CD4-positive, alpha-beta memory T cell (primary cell): ENCODE results near the gene ZNF3. TPM values are rescaled to one million over a fixed set of nuclear protein-coding genes. Genes with fewer than 3 reads are reported as not detected.
A peak's percentile ranks its signal among the peaks of the same experiment; 100 is the strongest.

Experiments used
- CTCF ChIA-PET: fragments of 350-600 bp; sonication (Branson Sonifier 250); formaldehyde crosslinking; loops from one replicate; lab custom pipeline; 2021; ENCODE audit warnings: inconsistent platforms; ENCODE audit not compliant: partially characterized antibody; lab: Charles Lee
- POLR2A ChIA-PET: fragments of 350-600 bp; sonication (Branson Sonifier 250); formaldehyde crosslinking; loops from one replicate; lab custom pipeline; 2021; ENCODE audit not compliant: partially characterized antibody; lab: Charles Lee
- DNase-seq, 5 donors: peaks; one replicate each; pipeline versions ENCODE4 v3.0.0 to v3.0.0-alpha.2; 2020 to 2022; ENCODE audit warnings: mixed read lengths in 1 of 5
- H3K27ac ChIP-seq: one replicate; pipeline ENCODE4 v1.7.0; 2013; ENCODE audit warnings: low read depth, low read length
- H3K27me3 ChIP-seq: 2 replicates; pipeline ENCODE4 v1.7.0; 2013; ENCODE audit warnings: mild to moderate bottlenecking, low read length, moderate library complexity; ENCODE audit not compliant: insufficient read depth
- H3K36me3 ChIP-seq: 2 replicates; pipeline ENCODE4 v1.7.0; 2013; ENCODE audit warnings: mild to moderate bottlenecking, low read length, moderate library complexity; ENCODE audit not compliant: insufficient read depth
- H3K4me1 ChIP-seq: 2 replicates; pipeline ENCODE4 v1.7.0; 2013; ENCODE audit warnings: mild to moderate bottlenecking, low read length, moderate library complexity; ENCODE audit not compliant: insufficient read depth
- H3K4me3 ChIP-seq, 2 donors: one replicate each; pipeline ENCODE4 v1.7.0; 2013; ENCODE audit warnings: low read length in 2 of 2, mild to moderate bottlenecking in 1 of 2
- H3K9me3 ChIP-seq, 2 donors: one replicate each; pipeline ENCODE4 v1.7.0; 2013; ENCODE audit warnings: low read length in 2 of 2, control low read depth in 1 of 2; ENCODE audit not compliant: control insufficient read depth in 1 of 2
- H3K27ac Mint-ChIP-seq, 7 donors: one replicate each; pipeline ENCODE4 v1.8.0; 2020 to 2021; ENCODE audit warnings: mixed read lengths in 7 of 7, mild to moderate bottlenecking in 6 of 7, inconsistent platforms in 3 of 7, moderate library complexity in 3 of 7
- H3K27me3 Mint-ChIP-seq, 2 donors: one replicate each; pipeline ENCODE4 v1.8.0; 2020 to 2021; ENCODE audit warnings: mixed read lengths in 2 of 2
- H3K36me3 Mint-ChIP-seq, 2 donors: one replicate each; pipeline ENCODE4 v1.8.0; 2020 to 2021; ENCODE audit warnings: mixed read lengths in 2 of 2, inconsistent platforms in 1 of 2, mild to moderate bottlenecking in 1 of 2
- H3K4me1 Mint-ChIP-seq, 4 donors: one replicate each; pipeline ENCODE4 v1.8.0; 2020 to 2021; ENCODE audit warnings: mixed read lengths in 4 of 4, mild to moderate bottlenecking in 1 of 4
- H3K4me3 Mint-ChIP-seq, 8 donors: one replicate each; pipeline ENCODE4 v1.8.0; 2020 to 2021; ENCODE audit warnings: mixed read lengths in 8 of 8, mild to moderate bottlenecking in 7 of 8, moderate library complexity in 6 of 8, inconsistent platforms in 3 of 8
- H3K9me3 Mint-ChIP-seq, 8 donors: one replicate each; pipeline ENCODE4 v1.8.0; 2020 to 2021; ENCODE audit warnings: mixed read lengths in 8 of 8, mild to moderate bottlenecking in 5 of 8, inconsistent platforms in 3 of 8, moderate library complexity in 1 of 8
- intact Hi-C: fragments of 100-400 bp; cut with micrococcal nuclease; formaldehyde crosslinking; loops from one replicate; pipeline ENCODE4 v1.15.1; 2023
- polyA plus RNA-seq, 2 donors: library from polyadenylated mRNA; unstranded; fragments of 300-500 nt; fragmentation: Illumina TruSeq; gene quantifications; one replicate each; pipeline ENCODE4 v1.2.3, GENCODE V29; 2021
- total RNA-seq, 2 experiments: library from RNA; stranded (reverse); gene quantifications; one replicate each; pipeline ENCODE4 v1.2.3, GENCODE V29; 2021

Gene ZNF3
- total and polyA plus RNA-seq, 4 experiments from 2014 or later, result 11.9 to 44.8 (median 34.8) TPM

DNA sequence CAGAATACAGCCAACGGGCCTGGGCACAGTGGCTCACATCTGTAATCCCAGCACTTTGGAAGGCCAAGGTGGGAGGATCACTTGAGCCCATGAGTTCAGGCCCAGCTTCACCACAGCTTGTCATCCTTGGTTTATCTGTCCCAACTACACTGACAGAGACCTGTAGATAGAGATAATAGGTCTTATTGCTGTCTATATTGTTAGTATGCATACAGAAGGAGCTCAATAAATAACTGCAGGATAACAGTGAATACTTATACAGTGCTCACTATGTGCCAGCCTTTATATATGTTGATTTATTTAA lies 39.2 kb upstream of the ZNF3 start:
- H3K4me3 ChIP-seq, result peak overlapping the region; percentile 63 to 95

DNA sequence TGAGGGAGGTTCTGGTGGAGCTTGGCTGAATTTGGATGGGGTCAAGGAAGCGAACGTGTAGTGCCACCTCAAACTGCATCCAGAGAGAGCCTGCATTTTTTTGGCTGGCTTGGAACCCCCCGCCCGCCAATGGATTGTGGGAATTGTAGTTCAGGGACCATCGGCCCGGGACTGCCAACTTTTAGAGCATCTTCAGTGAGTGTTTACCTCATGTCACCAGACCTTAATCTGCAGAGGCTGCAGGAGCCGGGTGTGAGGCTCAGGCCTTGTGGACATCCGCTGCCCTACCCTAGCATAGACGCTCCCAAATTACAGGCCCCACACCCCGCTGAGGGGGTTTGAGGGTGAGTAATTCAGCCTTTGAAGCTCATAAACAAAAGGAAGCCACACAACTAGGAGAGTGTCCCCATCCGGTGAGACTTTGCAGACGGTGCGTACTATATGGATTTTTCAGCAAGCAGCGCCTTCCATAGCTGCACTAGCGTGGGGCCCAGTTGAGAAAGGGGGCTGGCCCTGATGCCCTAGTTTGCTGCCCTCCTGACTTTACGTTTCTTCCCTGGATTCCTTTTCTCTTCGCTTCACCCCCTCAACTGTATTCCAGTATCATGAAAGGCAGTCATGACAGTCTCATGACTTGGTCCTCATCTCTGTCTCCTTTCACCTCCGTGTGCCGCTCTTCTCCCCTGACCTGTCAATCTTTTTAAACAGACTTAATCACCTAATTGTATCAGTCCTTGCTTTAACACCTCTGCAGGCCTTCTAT lies 38.6 kb upstream of the ZNF3 start:
- peak overlapping the region; percentile 95 to 100 (median 99) for H3K27ac Mint-ChIP-seq
- H3K27ac ChIP-seq, result peak overlapping the region; percentile 80
- CTCF ChIA-PET, result interaction anchor here (1.1 to 3.5 kb wide), 6 partner anchors 10 to 287 kb away, joined by 3 to 21 read pairs (median 4); no protein-coding TSS in a partner anchor
- peaks cover 35% of the 10 kb centered on the region for H3K4me1 ChIP-seq
- peak overlapping the region; percentile 94 to 99 (median 96) for H3K4me3 Mint-ChIP-seq
- H3K27me3 Mint-ChIP-seq, result no peaks in the 10 kb centered on the region
- H3K9me3 Mint-ChIP-seq, result peaks cover 0 to 3% (median 0%) of the 10 kb centered on the region in 8 donors
- H3K27me3 ChIP-seq, result no peaks in the 10 kb centered on the region
- intact Hi-C loops, result loop anchor here (1.0 kb wide), 4 partner anchors 7 to 39 kb away; partner anchors contain the start of genes AP4M1, LAMTOR4, MCM7 and ZNF3
- POLR2A ChIA-PET, result interaction anchor here (0.7 to 7.9 kb wide), 18 partner anchors 9 to 469 kb away, joined by 3 to 175 read pairs (median 6); partner anchors contain the start of genes AP4M1, COPS6, LAMTOR4 and MCM7
- peaks cover 9% of the 10 kb centered on the region for H3K36me3 ChIP-seq
- DNase-seq, result peak; percentile 78 to 88 (median 81)
- H3K4me3 ChIP-seq, result peak overlapping the region; percentile 63 to 95
- H3K36me3 Mint-ChIP-seq, result peaks cover 3 to 45% of the 10 kb centered on the region in 2 donors
- no peaks in the 10 kb centered on the region for H3K9me3 ChIP-seq
- peaks cover 14 to 49% (median 34%) of the 10 kb centered on the region in 4 donors for H3K4me1 Mint-ChIP-seq

More for the DNA sequence above, 39.2 kb upstream of the ZNF3 start:
- DNase-seq, result no peak
- H3K4me3 Mint-ChIP-seq, result peak overlapping the region; percentile 94 to 99 (median 96)
- peak overlapping the region; percentile 80 for H3K27ac ChIP-seq
- H3K4me1 Mint-ChIP-seq, result peaks cover 14 to 55% (median 34%) of the 10 kb centered on the region in 4 donors
- no peaks in the 10 kb centered on the region for H3K27me3 Mint-ChIP-seq
- peaks cover 0 to 3% (median 0%) of the 10 kb centered on the region in 8 donors for H3K9me3 Mint-ChIP-seq
- peak overlapping the region; percentile 95 to 100 (median 99) for H3K27ac Mint-ChIP-seq
- peaks cover 3 to 45% of the 10 kb centered on the region in 2 donors for H3K36me3 Mint-ChIP-seq
- peaks cover 9% of the 10 kb centered on the region for H3K36me3 ChIP-seq
- H3K27me3 ChIP-seq, result no peaks in the 10 kb centered on the region
- ChIA-PET CTCF (interaction anchor here (1.1 to 3.5 kb wide), 5 partner anchors 10 to 96 kb away, joined by 3 to 21 read pairs (median 4); no protein-coding TSS in a partner anchor), POLR2A (interaction anchor here (0.9 to 7.9 kb wide), 15 partner anchors 9 to 308 kb away, joined by 3 to 175 read pairs (median 6); partner anchors contain the start of genes AP4M1, COPS6, LAMTOR4 and MCM7)
- H3K9me3 ChIP-seq, result no peaks in the 10 kb centered on the region
- intact Hi-C loops, result loop anchor here (1.0 kb wide), 1 partner anchor 28 kb away; the partner anchor contains the start of gene LAMTOR4
- H3K4me1 ChIP-seq, result peaks cover 40% of the 10 kb centered on the region

- Mint-ChIP-seq H3K4me1 (peaks cover 8 to 41% (median 27%) of the 10 kb centered on the region in 4 donors), H3K9me3 (peaks cover 0 to 3% (median 0%) of the 10 kb centered on the region in 8 donors), H3K4me3 (peak within 1 kb of the TSS; percentile 94 to 99 (median 96)), H3K27ac (peak within 1 kb of the TSS; percentile 95 to 100 (median 99)), H3K36me3 (peaks cover 3 to 37% of the 10 kb centered on the region in 2 donors), H3K27me3 (no peaks in the 10 kb centered on the region)
- Histone ChIP-seq H3K36me3 (peaks cover 2% of the 10 kb centered on the region), H3K27me3 (no peaks in the 10 kb centered on the region), H3K4me1 (peaks cover 26% of the 10 kb centered on the region), H3K9me3 (no peaks in the 10 kb centered on the region), H3K4me3 (peak within 1 kb of the TSS; percentile 89 to 95), H3K27ac (peak within 1 kb of the TSS; percentile 80)
- ChIA-PET CTCF (interaction anchor here (1.1 to 3.5 kb wide), 5 partner anchors 11 to 288 kb away, joined by 3 to 21 read pairs (median 3); no protein-coding TSS in a partner anchor), POLR2A (interaction anchor here (0.7 to 7.9 kb wide), 17 partner anchors 10 to 470 kb away, joined by 3 to 175 read pairs (median 6); partner anchors contain the start of genes AP4M1, COPS6, LAMTOR4 and MCM7)
- DNase-seq, result peak; percentile 96
- intact Hi-C loops, result loop anchor here (1.0 kb wide), 3 partner anchors 8 to 38 kb away; partner anchors contain the start of genes AP4M1, MCM7 and ZNF3
These were observed 37.8 kb upstream of the ZNF3 start, which contains the start of the genes CNPY4 and TAF6 for GRCh38 chr7:100119072-100119969. TSS of gene CNPY4 (plus strand) at chr7:100119634. CDS start at chr7:100119745, 111 bp downstream. TSS of gene TAF6 (minus strand) at chr7:100119358. CDS start at chr7:100114209, 5,149 bp downstream.

GRCh38 chr7:100118388-100119071 lies 37.0 kb upstream of the ZNF3 start:
- peak overlapping the region; percentile 80 for H3K27ac ChIP-seq
- no peaks in the 10 kb centered on the region for H3K9me3 ChIP-seq
- CTCF ChIA-PET, result interaction anchor here (0.7 kb wide), 1 partner anchor 11 kb away, joined by 3 read pairs; no protein-coding TSS in a partner anchor
- Mint-ChIP-seq H3K36me3 (peaks cover 3 to 36% of the 10 kb centered on the region in 2 donors), H3K4me1 (peaks cover 7 to 39% (median 25%) of the 10 kb centered on the region in 4 donors), H3K27me3 (no peaks in the 10 kb centered on the region), H3K27ac (peak overlapping the region; percentile 95 to 100 (median 99)), H3K4me3 (peak overlapping the region; percentile 94 to 99 (median 96)), H3K9me3 (peaks cover 0 to 3% (median 0%) of the 10 kb centered on the region in 8 donors)
- intact Hi-C loops, result loop anchor here (1.0 kb wide), 3 partner anchors 9 to 37 kb away; partner anchors contain the start of genes AP4M1, MCM7 and ZNF3
- no peaks in the 10 kb centered on the region for H3K27me3 ChIP-seq
- peaks cover under 1% of the 10 kb centered on the region for H3K36me3 ChIP-seq
- POLR2A ChIA-PET, result interaction anchor here (1.3 to 3.0 kb wide), 2 partner anchors 16 to 18 kb away, joined by 3 to 10 read pairs; partner anchors contain the start of gene AP4M1
- H3K4me3 ChIP-seq, result peak overlapping the region; percentile 89 to 95
- H3K4me1 ChIP-seq, result peaks cover 26% of the 10 kb centered on the region
- DNase-seq, result no peak

- DNase-seq, result no peak
- no peak overlapping the region for H3K4me3 ChIP-seq
- H3K27ac ChIP-seq, result no peak overlapping the region
- H3K9me3 ChIP-seq, result no peaks in the 10 kb centered on the region
- peaks cover 22% of the 10 kb centered on the region for H3K36me3 ChIP-seq
- no peaks in the 10 kb centered on the region for H3K27me3 Mint-ChIP-seq
- peaks cover 0 to 3% (median 0%) of the 10 kb centered on the region in 8 donors for H3K9me3 Mint-ChIP-seq
- no peak overlapping the region for H3K27ac Mint-ChIP-seq
- POLR2A ChIA-PET, result interaction anchor here (1.3 to 5.6 kb wide), 2 partner anchors 11 to 14 kb away, joined by 5 to 20 read pairs; partner anchors contain the start of genes AP4M1, MBLAC1 and MCM7
- H3K36me3 Mint-ChIP-seq, result peaks cover 20 to 45% of the 10 kb centered on the region in 2 donors
- H3K4me3 Mint-ChIP-seq, result no peak overlapping the region
- H3K4me1 ChIP-seq, result peaks cover 10% of the 10 kb centered on the region
- H3K4me1 Mint-ChIP-seq, result peaks cover 2 to 22% (median 16%) of the 10 kb centered on the region in 4 donors
- intact Hi-C loops, result no loop called here
- H3K27me3 ChIP-seq, result no peaks in the 10 kb centered on the region
- CTCF ChIA-PET, result interaction anchor here (2.4 kb wide), 1 partner anchor 16 kb away, joined by 7 read pairs; no protein-coding TSS in a partner anchor
These were observed 33.5 kb upstream of the ZNF3 start for GRCh38 chr7:100115026-100115425.
